ENCODE results near the gene MYO6.

DNA sequence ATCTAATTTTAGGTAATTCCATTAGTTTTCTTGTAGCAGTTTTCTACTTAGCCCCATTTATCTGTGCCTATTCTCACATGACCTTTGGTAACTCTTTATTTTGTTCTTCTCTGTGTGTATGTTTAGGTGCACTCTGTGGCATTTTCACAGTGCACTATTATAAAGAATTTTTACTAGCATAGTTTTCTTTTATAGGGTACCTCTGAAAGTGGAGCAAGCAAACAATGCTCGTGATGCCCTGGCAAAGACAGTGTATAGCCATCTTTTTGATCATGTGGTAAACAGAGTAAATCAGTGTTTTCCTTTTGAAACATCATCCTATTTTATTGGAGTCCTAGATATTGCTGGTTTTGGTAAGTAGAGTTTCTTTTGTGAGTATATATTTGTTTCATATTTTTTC lies 107.9 kb downstream of the MYO6 start:
- TF ChIP-seq, protein P1, sequence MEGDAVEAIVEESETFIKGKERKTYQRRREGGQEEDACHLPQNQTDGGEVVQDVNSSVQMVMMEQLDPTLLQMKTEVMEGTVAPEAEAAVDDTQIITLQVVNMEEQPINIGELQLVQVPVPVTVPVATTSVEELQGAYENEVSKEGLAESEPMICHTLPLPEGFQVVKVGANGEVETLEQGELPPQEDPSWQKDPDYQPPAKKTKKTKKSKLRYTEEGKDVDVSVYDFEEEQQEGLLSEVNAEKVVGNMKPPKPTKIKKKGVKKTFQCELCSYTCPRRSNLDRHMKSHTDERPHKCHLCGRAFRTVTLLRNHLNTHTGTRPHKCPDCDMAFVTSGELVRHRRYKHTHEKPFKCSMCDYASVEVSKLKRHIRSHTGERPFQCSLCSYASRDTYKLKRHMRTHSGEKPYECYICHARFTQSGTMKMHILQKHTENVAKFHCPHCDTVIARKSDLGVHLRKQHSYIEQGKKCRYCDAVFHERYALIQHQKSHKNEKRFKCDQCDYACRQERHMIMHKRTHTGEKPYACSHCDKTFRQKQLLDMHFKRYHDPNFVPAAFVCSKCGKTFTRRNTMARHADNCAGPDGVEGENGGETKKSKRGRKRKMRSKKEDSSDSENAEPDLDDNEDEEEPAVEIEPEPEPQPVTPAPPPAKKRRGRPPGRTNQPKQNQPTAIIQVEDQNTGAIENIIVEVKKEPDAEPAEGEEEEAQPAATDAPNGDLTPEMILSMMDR (IDR thresholded peaks at IDR 0.05): no peak
- TF ChIP-seq POLR2A (IDR thresholded peaks at IDR 0.05): no peak

Data from right lobe of liver (tissue), 4 donors.